GM23338 (cell line): Measurements from ENCODE around the gene UNK. TPM values are rescaled to one million over a fixed set of nuclear protein-coding genes. Genes with fewer than 3 reads are reported as not detected.

Source experiments
- ATAC-seq: fragments of 200-7000 bp; cut with Tn5 transposase; 3 replicates; pipeline ENCODE4 v1.9.1; 2020
- DNase-seq: peaks from one replicate; pipeline ENCODE4 v3.0.0-alpha.2; 2015; ENCODE audit warnings: low spot score
- H2AFZ ChIP-seq: fragments of 200-600 bp; sonication (generic); 2 replicates; pipeline ENCODE4 v1.8.0; 2016; ENCODE audit warnings: antibody characterized with exemption, mild to moderate bottlenecking, moderate library complexity
- H3F3A ChIP-seq: fragments of 200-600 bp; sonication (generic); replicated peaks from 2 replicates; pipeline ENCODE4 v1.8.0; 2017; ENCODE audit warnings: antibody characterized with exemption, mixed run types, low read depth
- H3K27ac ChIP-seq: fragments of 200-600 bp; sonication (generic); 2 replicates; pipeline ENCODE4 v1.6.1; 2016; ENCODE audit warnings: low read depth
- H3K27me3 ChIP-seq: fragments of 200-600 bp; sonication (generic); 2 replicates; pipeline ENCODE4 v1.8.0; 2016; ENCODE audit warnings: mild to moderate bottlenecking, mixed run types, moderate library complexity; ENCODE audit not compliant: insufficient read depth
- H3K36me3 ChIP-seq: fragments of 200-600 bp; sonication (generic); 2 replicates; pipeline ENCODE4 v1.8.0; 2016; ENCODE audit warnings: mild to moderate bottlenecking; ENCODE audit not compliant: insufficient read depth
- H3K4me1 ChIP-seq: fragments of 200-600 bp; sonication (generic); 2 replicates; pipeline ENCODE4 v1.8.0; 2016; ENCODE audit warnings: mild to moderate bottlenecking, moderate library complexity; ENCODE audit not compliant: insufficient read depth
- H3K4me2 ChIP-seq: fragments of 200-600 bp; sonication (generic); 2 replicates; pipeline ENCODE4 v1.7.1; 2017; ENCODE audit warnings: mixed run types
- H3K4me3 ChIP-seq: fragments of 200-600 bp; sonication (generic); 2 replicates; pipeline ENCODE4 v1.6.1; 2016; ENCODE audit warnings: mixed run types
- H3K79me2 ChIP-seq: fragments of 200-600 bp; sonication (generic); replicated peaks from 2 replicates; pipeline ENCODE4 v1.8.0; 2017; ENCODE audit warnings: mild to moderate bottlenecking; ENCODE audit not compliant: insufficient read depth
- H3K9me2 ChIP-seq: fragments of 200-600 bp; sonication (generic); 2 replicates; pipeline ENCODE4 v1.8.0; 2017; ENCODE audit not compliant: insufficient read depth
- H4K20me1 ChIP-seq: fragments of 200-600 bp; sonication (generic); replicated peaks from 2 replicates; pipeline ENCODE4 v1.8.0; 2017; ENCODE audit warnings: mild to moderate bottlenecking; ENCODE audit not compliant: insufficient read depth
- H3K27ac Mint-ChIP-seq: 2 replicates; pipeline ENCODE4 v1.8.0; 2020; ENCODE audit warnings: inconsistent platforms, mild to moderate bottlenecking, moderate library complexity, mixed read lengths
- H3K27me3 Mint-ChIP-seq: 3 replicates; pipeline ENCODE4 v1.8.0; 2022; ENCODE audit warnings: low read depth, mild to moderate bottlenecking, moderate library complexity, mixed read lengths, inconsistent platforms; ENCODE audit not compliant: insufficient read depth, poor library complexity
- H3K36me3 Mint-ChIP-seq: 3 replicates; pipeline ENCODE4 v1.8.0; 2021; ENCODE audit warnings: low read depth, mild to moderate bottlenecking, inconsistent platforms, moderate library complexity, mixed read lengths
- H3K4me1 Mint-ChIP-seq: 3 replicates; pipeline ENCODE4 v1.8.0; 2020; ENCODE audit warnings: mild to moderate bottlenecking, inconsistent platforms, mixed read lengths
- H3K4me3 Mint-ChIP-seq: 3 replicates; pipeline ENCODE4 v1.8.0; 2021; ENCODE audit warnings: moderate library complexity, mild to moderate bottlenecking, inconsistent platforms, mixed read lengths
- H3K9me3 Mint-ChIP-seq: 3 replicates; pipeline ENCODE4 v1.8.0; 2020; ENCODE audit warnings: moderate library complexity, mild to moderate bottlenecking, inconsistent platforms, mixed read lengths
- CREB1 ChIP-seq: fragments of 250-450 bp; sonication (Bioruptor Pico); IDR thresholded peaks from 2 replicates; pipeline ENCODE4 v1.5.0; 2020; ENCODE audit warnings: low read depth, mild to moderate bottlenecking, moderate library complexity
- EZH2phosphoT487 ChIP-seq: fragments of 200-600 bp; sonication (generic); IDR thresholded peaks from one replicate; pipeline ENCODE4 v1.8.1; 2018; ENCODE audit warnings: antibody characterized with exemption; ENCODE audit not compliant: unreplicated experiment
- JUNB ChIP-seq: IDR thresholded peaks from one replicate; pipeline ENCODE4 v1.6.1; 2016; ENCODE audit warnings: antibody characterized with exemption; ENCODE audit not compliant: unreplicated experiment
- NANOG ChIP-seq: IDR thresholded peaks from 2 replicates; pipeline ENCODE4 v1.6.1; 2016; ENCODE audit warnings: antibody characterized with exemption, borderline replicate concordance
- POLR2AphosphoS5 ChIP-seq: IDR thresholded peaks from 2 replicates; pipeline ENCODE4 v1.6.1; 2016; ENCODE audit warnings: antibody characterized with exemption, low read depth
- STAT1 ChIP-seq: IDR thresholded peaks from one replicate; pipeline ENCODE4 v1.6.1; 2016; ENCODE audit warnings: antibody characterized with exemption; ENCODE audit not compliant: unreplicated experiment
- polyA plus RNA-seq: library from polyadenylated mRNA; unstranded; fragments of >200 nt; fragmentation: Nextera tagmentation; extraction: Ambion mirVana; gene quantifications from 2 replicates; pipeline ENCODE4 v1.2.1, GENCODE V29; 2016
- total RNA-seq: library from RNA; depleted of rRNA; stranded (reverse); fragments of >200 nt; shearing (Covaris generic); gene quantifications from 2 replicates; pipeline ENCODE4 v1.2.3, GENCODE V29; 2014
- TF ChIP-seq, protein P1 (sequence below): IDR thresholded peaks from one replicate; pipeline ENCODE4 v1.6.1; 2018; ENCODE audit warnings: antibody characterized with exemption; ENCODE audit not compliant: unreplicated experiment
- TF ChIP-seq, protein P2 (sequence below): fragments of 250-450 bp; sonication (Bioruptor Pico); IDR thresholded peaks from 2 replicates; pipeline ENCODE4 v1.5.0; 2020; ENCODE audit warnings: mild to moderate bottlenecking, moderate library complexity

UNK gene
- total and polyA plus RNA-seq, 2 experiments from 2014 or later, result 21.8 to 65.2 TPM

DNA sequence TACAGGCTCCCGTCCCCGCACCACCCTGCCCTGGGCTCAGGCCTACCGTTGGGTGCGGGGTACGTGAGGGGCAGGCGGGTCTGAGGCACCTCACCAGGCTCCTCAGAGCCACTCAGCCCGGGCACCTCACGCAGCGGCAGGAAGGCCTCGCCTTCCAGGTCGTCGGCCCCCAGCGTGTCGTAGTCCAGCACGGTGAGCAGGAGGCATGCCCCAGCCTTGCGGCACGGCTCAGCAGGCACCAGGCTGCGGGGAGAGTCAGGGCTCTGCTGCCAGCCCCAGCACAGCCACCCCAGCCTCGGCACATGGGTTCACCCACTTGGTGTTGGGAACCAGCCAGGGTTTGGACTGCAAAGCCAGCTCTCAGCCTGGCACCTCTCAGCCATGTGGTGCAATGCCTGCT lies 44.1 kb downstream of the UNK start (continued):
- TF ChIP-seq, protein P1, sequence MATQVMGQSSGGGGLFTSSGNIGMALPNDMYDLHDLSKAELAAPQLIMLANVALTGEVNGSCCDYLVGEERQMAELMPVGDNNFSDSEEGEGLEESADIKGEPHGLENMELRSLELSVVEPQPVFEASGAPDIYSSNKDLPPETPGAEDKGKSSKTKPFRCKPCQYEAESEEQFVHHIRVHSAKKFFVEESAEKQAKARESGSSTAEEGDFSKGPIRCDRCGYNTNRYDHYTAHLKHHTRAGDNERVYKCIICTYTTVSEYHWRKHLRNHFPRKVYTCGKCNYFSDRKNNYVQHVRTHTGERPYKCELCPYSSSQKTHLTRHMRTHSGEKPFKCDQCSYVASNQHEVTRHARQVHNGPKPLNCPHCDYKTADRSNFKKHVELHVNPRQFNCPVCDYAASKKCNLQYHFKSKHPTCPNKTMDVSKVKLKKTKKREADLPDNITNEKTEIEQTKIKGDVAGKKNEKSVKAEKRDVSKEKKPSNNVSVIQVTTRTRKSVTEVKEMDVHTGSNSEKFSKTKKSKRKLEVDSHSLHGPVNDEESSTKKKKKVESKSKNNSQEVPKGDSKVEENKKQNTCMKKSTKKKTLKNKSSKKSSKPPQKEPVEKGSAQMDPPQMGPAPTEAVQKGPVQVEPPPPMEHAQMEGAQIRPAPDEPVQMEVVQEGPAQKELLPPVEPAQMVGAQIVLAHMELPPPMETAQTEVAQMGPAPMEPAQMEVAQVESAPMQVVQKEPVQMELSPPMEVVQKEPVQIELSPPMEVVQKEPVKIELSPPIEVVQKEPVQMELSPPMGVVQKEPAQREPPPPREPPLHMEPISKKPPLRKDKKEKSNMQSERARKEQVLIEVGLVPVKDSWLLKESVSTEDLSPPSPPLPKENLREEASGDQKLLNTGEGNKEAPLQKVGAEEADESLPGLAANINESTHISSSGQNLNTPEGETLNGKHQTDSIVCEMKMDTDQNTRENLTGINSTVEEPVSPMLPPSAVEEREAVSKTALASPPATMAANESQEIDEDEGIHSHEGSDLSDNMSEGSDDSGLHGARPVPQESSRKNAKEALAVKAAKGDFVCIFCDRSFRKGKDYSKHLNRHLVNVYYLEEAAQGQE, result no peak
- no peak for TF ChIP-seq STAT1
- TF ChIP-seq POLR2AphosphoS5, result no peak
- no peak for TF ChIP-seq CREB1 (CRISPR knock-in tag)

DNA sequence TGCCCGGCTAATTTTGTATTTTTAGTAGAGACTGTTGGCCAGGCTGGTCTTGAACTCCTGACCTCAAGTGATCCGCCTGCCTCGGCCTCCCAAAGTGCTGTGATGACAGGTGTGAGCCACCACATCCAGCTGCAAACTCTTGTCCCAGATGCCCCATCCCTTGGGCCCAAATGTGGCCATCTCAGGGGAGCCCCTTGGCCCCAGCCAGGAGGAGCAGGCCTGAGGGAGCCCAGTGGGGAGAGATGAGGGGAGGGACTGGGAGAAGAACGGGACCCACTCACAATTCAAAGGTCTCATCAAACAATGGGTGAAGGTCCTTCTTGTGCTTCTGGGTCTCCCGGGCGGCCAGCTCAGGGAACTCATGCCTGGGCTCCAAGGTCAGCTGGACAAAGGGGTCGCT lies 45.1 kb downstream of the UNK start:
- H3K4me3 Mint-ChIP-seq, result no peak overlapping the region
- Histone ChIP-seq H2AFZ (no peak overlapping the region), H3K4me3 (no peak overlapping the region), H3K27ac (no peak overlapping the region), H3K79me2 (no peaks in the 10 kb centered on the region), H3F3A (peaks cover 38% of the 10 kb centered on the region), H4K20me1 (no peaks in the 10 kb centered on the region), H3K9me2 (no peaks in the 10 kb centered on the region), H3K4me1 (peaks cover 44% of the 10 kb centered on the region), H3K27me3 (no peaks in the 10 kb centered on the region), H3K36me3 (no peaks in the 10 kb centered on the region), H3K4me2 (no peak overlapping the region)
- H3K36me3 Mint-ChIP-seq, result peaks cover 3% of the 10 kb centered on the region; the same call in 1 of the 3 replicates
- H3K27ac Mint-ChIP-seq, result no peak overlapping the region
- DNase-seq (no peak), ATAC-seq (no peak)
- 0 out of 3 replicates have a peak, but pooled peaks cover 3% of the 10 kb centered on the region for H3K9me3 Mint-ChIP-seq
- peaks cover 10% of the 10 kb centered on the region for H3K27me3 Mint-ChIP-seq
- H3K4me1 Mint-ChIP-seq, result peaks cover 39% of the 10 kb centered on the region
- TF ChIP-seq EZH2phosphoT487 (no peak), POLR2AphosphoS5 (no peak), NANOG (no peak), JUNB (no peak), CREB1 (CRISPR knock-in tag) (no peak)
- TF ChIP-seq, protein P2, sequence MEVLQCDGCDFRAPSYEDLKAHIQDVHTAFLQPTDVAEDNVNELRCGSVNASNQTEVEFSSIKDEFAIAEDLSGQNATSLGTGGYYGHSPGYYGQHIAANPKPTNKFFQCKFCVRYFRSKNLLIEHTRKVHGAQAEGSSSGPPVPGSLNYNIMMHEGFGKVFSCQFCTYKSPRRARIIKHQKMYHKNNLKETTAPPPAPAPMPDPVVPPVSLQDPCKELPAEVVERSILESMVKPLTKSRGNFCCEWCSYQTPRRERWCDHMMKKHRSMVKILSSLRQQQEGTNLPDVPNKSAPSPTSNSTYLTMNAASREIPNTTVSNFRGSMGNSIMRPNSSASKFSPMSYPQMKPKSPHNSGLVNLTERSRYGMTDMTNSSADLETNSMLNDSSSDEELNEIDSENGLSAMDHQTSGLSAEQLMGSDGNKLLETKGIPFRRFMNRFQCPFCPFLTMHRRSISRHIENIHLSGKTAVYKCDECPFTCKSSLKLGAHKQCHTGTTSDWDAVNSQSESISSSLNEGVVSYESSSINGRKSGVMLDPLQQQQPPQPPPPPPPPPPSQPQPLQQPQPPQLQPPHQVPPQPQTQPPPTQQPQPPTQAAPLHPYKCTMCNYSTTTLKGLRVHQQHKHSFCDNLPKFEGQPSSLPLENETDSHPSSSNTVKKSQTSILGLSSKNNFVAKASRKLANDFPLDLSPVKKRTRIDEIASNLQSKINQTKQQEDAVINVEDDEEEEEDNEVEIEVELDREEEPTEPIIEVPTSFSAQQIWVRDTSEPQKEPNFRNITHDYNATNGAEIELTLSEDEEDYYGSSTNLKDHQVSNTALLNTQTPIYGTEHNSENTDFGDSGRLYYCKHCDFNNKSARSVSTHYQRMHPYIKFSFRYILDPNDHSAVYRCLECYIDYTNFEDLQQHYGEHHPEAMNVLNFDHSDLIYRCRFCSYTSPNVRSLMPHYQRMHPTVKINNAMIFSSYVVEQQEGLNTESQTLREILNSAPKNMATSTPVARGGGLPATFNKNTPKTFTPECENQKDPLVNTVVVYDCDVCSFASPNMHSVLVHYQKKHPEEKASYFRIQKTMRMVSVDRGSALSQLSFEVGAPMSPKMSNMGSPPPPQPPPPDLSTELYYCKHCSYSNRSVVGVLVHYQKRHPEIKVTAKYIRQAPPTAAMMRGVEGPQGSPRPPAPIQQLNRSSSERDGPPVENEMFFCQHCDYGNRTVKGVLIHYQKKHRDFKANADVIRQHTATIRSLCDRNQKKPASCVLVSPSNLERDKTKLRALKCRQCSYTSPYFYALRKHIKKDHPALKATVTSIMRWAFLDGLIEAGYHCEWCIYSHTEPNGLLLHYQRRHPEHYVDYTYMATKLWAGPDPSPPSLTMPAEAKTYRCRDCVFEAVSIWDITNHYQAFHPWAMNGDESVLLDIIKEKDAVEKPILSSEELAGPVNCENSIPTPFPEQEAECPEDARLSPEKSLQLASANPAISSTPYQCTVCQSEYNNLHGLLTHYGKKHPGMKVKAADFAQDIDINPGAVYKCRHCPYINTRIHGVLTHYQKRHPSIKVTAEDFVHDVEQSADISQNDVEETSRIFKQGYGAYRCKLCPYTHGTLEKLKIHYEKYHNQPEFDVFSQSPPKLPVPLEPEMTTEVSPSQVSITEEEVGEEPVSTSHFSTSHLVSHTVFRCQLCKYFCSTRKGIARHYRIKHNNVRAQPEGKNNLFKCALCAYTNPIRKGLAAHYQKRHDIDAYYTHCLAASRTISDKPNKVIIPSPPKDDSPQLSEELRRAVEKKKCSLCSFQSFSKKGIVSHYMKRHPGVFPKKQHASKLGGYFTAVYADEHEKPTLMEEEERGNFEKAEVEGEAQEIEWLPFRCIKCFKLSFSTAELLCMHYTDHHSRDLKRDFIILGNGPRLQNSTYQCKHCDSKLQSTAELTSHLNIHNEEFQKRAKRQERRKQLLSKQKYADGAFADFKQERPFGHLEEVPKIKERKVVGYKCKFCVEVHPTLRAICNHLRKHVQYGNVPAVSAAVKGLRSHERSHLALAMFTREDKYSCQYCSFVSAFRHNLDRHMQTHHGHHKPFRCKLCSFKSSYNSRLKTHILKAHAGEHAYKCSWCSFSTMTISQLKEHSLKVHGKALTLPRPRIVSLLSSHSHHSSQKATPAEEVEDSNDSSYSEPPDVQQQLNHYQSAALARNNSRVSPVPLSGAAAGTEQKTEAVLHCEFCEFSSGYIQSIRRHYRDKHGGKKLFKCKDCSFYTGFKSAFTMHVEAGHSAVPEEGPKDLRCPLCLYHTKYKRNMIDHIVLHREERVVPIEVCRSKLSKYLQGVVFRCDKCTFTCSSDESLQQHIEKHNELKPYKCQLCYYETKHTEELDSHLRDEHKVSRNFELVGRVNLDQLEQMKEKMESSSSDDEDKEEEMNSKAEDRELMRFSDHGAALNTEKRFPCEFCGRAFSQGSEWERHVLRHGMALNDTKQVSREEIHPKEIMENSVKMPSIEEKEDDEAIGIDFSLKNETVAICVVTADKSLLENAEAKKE (CRISPR knock-in tag), result no peak
- TF ChIP-seq, protein P1, result no peak
